Measurements from ENCODE around the gene SMYD3.

The SMYD3 gene

GRCh38 chr1:245859493-245860114 lies 647.5 kb downstream of the SMYD3 start:
- Histone ChIP-seq H3K36me3 (ENCODE audit: control insufficient read depth, insufficient read depth, low read length) (no peaks in the 10 kb centered on the region), H3K9ac (no peak overlapping the region), H3K4me2 (ENCODE audit: low read length) (no peak overlapping the region), H3K79me2 (no peaks in the 10 kb centered on the region), H2AFZ (no peak overlapping the region), H3K27me3 (ENCODE audit: control insufficient read depth, insufficient read depth, low read length) (no peaks in the 10 kb centered on the region), H3K9me3 (ENCODE audit: control insufficient read depth, low read length) (no peaks in the 10 kb centered on the region), H3K27ac (no peak overlapping the region), H3K4me3 (ENCODE audit: low read depth, low read length) (no peak overlapping the region), H3K4me1 (no peaks in the 10 kb centered on the region)
- no peak for TF ChIP-seq CTCF (IDR thresholded peaks at IDR 0.05)

DNA sequence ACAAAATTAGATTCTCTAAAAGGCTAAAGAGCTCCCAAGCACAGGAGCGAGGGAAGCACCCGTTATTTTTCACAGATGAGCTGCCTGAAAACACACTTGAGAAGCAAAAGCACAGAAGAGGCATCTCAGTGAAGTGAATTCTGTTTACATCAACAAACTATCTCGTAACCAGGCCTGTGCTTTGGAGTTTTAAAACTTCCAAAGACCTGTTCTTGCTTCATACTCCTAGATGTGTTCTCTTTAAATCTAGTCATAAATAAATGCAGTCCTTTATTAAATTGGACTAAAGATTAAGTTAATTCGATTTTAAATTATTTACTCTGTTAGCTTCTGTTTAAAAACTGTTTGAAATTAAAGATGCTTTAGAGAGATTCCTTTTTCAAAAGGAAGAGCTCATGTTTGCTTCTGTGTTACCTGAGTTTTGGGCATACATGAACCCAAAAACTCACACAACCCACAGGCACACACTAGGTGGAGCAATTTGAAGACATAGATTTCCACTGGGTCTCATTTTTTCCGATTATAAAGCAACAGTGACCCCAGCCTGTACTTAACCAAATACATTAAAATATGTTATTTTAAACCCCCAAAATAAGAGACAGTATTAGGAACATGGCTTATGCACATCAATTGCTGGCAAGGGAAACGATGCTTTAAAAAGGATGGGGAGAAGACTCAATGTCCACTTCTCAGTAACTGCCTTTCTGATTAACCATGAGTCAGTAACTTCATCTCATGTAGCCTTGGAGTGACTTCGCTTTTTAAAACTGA lies 648.2 kb downstream of the SMYD3 start:
- no peak overlapping the region for H3K4me2 ChIP-seq (ENCODE audit: low read length)
- H3K9me3 ChIP-seq (ENCODE audit: control insufficient read depth, low read length): no peaks in the 10 kb centered on the region
- no peaks in the 10 kb centered on the region for H3K27me3 ChIP-seq (ENCODE audit: control insufficient read depth, insufficient read depth, low read length)
- no peak overlapping the region for H3K4me3 ChIP-seq (ENCODE audit: low read depth, low read length)
- no peaks in the 10 kb centered on the region for H3K79me2 ChIP-seq
- H2AFZ ChIP-seq: no peak overlapping the region
- H3K27ac ChIP-seq: no peak overlapping the region
- no peak overlapping the region for H3K9ac ChIP-seq
- H3K36me3 ChIP-seq (ENCODE audit: control insufficient read depth, insufficient read depth, low read length): no peaks in the 10 kb centered on the region
- no peaks in the 10 kb centered on the region for H3K4me1 ChIP-seq
- TF ChIP-seq CTCF (IDR thresholded peaks at IDR 0.05): no peak

DNA sequence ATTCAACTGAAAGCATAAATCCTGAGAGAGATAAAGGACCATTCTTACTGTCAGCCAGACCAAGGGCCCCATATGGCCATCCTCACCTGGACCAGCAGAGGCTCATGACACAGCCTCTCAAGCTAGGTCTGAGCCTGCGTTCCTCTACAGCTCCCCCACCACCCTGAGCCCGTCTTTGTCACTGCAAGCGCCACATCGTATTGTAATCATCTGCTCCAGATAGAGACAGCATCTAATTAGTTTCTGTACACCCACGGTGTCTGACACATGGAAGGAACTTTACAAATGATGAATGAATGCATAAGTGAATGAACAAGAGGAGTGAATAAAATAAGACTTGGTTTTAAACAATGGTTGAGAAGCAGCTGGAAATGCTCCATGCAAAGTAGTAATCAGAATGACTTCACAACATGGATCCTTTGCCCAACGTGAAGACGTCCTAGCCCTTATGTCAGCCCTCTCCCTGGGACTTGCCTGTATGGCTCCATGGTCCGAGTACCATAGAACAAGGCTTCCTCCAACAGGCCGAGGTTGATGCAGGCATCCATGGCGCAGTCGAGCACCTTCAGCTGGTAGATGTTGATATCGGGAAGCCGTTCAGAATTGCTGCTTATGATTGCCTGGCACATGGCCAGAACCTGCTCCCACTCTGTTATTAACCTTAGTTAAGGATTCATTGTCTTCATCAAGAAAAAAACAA lies 648.9 kb downstream of the SMYD3 start:
- H3K4me1 ChIP-seq: no peaks in the 10 kb centered on the region
- H3K36me3 ChIP-seq (ENCODE audit: control insufficient read depth, insufficient read depth, low read length): no peaks in the 10 kb centered on the region
- H3K27ac ChIP-seq: no peak overlapping the region
- no peak overlapping the region for H3K4me2 ChIP-seq (ENCODE audit: low read length)
- H3K27me3 ChIP-seq (ENCODE audit: control insufficient read depth, insufficient read depth, low read length): no peaks in the 10 kb centered on the region
- H2AFZ ChIP-seq: no peak overlapping the region
- H3K4me3 ChIP-seq (ENCODE audit: low read depth, low read length): no peak overlapping the region
- H3K79me2 ChIP-seq: no peaks in the 10 kb centered on the region
- no peak overlapping the region for H3K9ac ChIP-seq
- no peak for TF ChIP-seq CTCF (IDR thresholded peaks at IDR 0.05)
- no peaks in the 10 kb centered on the region for H3K9me3 ChIP-seq (ENCODE audit: control insufficient read depth, low read length)

DNA sequence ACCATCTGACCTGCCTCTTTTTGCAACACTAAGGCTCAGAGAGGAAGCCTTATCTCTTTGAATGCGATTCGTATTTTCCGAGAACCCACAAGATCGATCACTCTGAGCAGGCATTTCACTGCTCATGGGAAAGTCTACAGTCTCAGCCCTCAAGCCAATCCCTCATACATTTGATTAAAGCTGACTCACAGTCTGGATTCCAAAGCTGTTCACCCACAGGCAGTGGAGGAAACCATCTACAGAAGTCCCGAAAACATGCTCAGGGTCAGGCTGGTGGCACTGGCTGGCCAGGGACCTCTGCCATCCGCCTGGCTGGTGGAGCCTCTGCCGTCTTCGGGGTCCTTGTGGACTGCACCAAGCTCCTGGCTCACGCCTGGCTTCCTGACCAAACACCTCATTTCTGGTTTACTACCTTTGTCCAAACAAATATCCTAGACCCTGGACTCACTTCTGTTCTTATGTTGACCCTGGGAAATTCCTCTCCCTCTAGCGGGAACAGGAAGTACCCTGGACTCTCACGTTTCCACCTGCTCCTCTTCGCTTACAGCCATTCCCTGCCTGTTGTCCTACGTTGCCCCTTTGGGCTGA lies 650.0 kb downstream of the SMYD3 start:
- Histone ChIP-seq H3K36me3 (ENCODE audit: control insufficient read depth, insufficient read depth, low read length) (no peaks in the 10 kb centered on the region), H3K9ac (no peak overlapping the region), H3K79me2 (no peaks in the 10 kb centered on the region), H3K4me2 (ENCODE audit: low read length) (no peak overlapping the region), H2AFZ (no peak overlapping the region), H3K27ac (no peak overlapping the region), H3K27me3 (ENCODE audit: control insufficient read depth, insufficient read depth, low read length) (no peaks in the 10 kb centered on the region), H3K4me3 (ENCODE audit: low read depth, low read length) (no peak overlapping the region), H3K9me3 (ENCODE audit: control insufficient read depth, low read length) (no peaks in the 10 kb centered on the region), H3K4me1 (no peaks in the 10 kb centered on the region)
- TF ChIP-seq CTCF (IDR thresholded peaks at IDR 0.05): no peak
